Measurements from ENCODE around the gene UMPS.
"Not testable (repeated sequence)": the region's sequence is repeated elsewhere in the genome, so short reads cannot be mapped to it uniquely, and the experiment has no call there.

Gene UMPS

GRCh38 chr3:124730129-124730940 lies at the start of gene UMPS:
TSS of gene UMPS (plus strand) at chr3:124730452. CDS start at chr3:124730472, 20 bp downstream.
- DNase-seq, result peak; percentile 91 to 94

DNA sequence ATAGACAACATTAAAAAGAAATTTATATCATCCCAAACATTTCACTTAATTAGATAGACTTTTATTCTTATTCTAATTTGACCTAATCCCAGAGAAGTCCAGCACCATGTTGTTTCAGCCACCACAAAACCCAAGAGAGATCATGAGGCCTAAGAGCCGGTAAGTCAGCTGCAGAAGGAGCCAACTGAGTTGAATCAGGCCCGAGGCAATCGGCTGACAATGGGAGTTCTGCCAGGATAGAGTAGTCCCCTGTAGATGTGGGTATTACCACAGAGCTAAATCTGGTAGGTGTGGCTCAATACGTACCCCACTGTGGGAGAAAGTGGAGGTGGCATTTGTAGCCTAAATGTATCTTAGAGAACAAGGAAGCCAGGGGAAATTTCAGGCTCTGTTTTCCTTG lies 49.7 kb upstream of the UMPS start:
- no peak for DNase-seq

- DNase-seq, result no peak
Observed at GRCh38 chr3:124682263-124682662, 48.0 kb upstream of the UMPS start.

GRCh38 chr3:124684459-124684858 lies 45.8 kb upstream of the UMPS start:
- DNase-seq, result no peak

DNA sequence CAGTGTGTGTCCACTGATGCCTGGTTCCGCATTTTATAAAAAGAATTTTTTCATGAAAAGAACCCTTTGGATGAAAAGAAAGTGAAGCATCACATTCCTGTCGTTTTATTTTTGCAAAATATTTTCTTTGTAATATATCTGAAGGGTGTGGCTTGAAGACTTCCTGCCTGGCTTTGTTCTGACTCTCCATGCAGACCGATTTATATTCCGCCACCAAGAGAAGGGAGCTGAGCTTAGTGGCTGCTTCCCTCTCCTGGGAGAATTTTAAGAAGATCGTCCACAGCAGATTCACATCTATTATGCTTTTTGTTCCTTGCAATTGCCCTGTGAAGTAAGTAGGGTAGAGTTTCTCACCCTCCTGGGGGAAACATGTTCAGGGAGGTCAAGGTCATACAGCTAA lies 45.2 kb upstream of the UMPS start:
- no peak for DNase-seq

- no peak for DNase-seq
Observed at GRCh38 chr3:124685481-124685880, 44.8 kb upstream of the UMPS start.

DNA sequence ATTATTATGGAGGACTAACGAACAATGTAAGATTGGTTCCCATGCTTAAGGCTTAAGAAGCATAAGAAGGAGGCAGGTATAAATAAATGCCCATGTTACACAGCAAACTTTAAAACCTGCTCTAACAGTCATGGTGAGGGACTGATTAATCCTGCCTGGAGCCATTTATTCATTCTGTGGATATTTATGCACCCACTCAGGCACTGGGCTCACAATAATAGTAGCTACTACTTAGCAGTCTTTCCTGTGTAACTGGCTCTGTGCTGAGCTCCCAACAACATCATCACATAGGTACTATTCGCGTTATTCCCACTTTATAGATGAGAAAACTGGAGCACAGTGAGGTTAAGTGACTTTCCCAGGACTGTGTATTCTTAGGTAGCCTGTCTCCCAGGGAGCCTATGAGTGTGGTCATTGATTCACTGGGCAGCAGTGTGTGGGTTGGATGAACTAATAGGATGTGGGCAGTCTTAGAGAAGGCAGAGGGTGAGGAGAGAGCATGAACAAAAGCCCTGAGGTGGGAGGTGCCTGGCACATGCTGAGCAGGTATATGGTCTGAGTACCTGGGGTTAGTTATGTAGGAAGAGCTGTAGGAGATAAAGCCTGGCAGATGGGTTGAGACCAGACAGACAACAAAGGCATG lies 44.1 kb upstream of the UMPS start:
- no peak for DNase-seq

DNA sequence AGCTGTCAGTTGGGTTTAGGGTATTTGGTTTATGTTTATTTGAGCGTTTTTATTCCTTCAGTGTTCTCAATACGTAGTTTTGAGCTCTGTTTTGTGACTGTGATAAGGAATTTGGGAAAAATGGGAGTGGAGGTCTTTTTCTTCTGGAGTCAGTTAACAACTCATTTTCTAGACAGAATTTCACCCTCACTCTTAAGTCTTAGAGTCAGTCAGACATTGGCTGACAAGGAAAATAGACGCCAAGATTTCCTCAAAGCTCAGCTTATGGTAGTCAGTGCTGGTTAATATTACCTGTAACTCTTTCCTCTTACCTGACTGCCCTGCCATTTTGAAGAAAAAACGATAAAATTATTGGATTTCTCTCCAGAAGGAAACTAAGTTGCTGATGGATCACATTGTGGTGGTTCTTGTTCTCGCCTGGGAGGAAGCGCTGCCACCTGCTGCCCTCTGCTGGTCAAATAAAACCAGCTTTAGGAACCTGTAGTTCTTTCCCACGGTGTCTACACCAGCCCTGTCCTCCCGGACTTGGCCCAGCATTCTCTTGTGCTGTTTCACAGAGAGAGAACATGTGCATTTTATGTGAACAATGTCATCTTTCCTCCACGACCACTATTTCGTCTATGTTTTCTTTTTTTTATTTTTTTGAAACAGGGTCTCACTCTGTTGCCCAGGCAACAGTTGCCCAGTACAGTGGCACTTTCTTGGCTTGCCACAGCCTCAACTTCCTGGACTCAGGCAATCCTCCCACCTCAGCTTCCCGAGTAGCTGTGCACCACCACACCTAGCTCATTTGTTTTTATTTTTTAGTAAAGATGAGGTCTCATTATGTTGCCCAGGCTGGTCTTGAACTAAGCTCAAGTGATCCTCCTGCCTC lies 41.4 kb upstream of the UMPS start:
- DNase-seq, result peak; percentile 67 to 78

DNA sequence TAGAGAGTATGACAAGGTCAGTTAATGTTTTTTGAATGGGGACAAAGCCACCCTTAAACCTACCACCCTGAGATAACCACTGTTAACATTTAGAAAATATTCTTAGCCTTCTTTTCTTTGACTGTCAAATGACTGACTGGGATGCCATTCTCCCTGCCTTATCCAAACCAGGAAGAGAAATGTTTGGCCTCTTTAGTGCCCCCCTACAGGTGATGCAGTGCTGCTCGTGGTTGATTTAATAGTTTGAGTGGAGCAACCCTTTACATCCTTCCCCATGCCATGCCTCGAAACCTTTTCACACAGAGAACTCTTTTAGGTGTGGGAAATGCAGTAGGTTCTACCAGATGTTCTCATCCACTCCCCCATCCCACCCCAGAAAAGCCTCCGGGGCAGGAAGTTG lies 38.7 kb upstream of the UMPS start:
- no peak for DNase-seq

DNA sequence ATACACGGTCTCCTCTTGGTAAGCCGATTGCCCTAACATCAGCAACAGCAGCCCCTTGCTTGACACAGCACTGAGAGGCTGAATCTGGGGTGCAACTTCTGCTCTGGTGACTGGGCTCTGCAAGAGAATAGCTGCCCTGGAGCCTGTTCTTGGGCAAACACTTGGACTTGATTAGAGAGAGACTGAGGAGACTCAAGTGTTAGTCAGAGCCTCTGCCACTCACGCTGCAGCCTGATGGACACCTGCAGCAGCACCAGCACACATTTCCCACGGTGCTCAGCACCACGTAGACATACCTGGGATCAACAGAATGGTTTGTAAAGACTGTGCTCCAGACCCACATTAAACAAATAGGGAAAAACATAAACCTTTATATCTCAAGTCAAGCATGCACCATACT lies 35.8 kb upstream of the UMPS start:
- DNase-seq, result no peak

GRCh38 chr3:124695369-124695768 lies 34.9 kb upstream of the UMPS start:
- no peak for DNase-seq

DNA sequence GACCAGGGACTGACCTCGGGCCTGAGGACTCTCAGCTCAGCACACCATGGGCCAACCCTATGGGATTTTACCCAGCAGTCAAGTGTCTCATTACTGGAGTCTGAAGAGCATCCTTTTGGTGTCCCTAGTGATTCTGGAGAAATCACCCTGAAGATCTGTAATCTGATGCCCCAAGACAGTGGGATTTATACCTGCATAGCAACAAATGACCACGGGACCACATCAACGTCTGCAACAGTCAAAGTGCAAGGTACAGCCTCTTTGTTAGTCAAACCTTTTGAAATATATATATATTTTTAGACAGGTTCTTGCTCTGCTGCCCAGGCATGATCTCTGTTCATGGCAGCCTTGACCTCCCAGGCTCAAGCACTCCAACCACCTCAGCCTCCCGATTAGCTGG lies 34.2 kb upstream of the UMPS start:
- DNase-seq, result no peak

GRCh38 chr3:124697302-124697701 lies 33.0 kb upstream of the UMPS start:
- DNase-seq, result no peak

GRCh38 chr3:124698030-124698770 lies 32.1 kb upstream of the UMPS start:
- no peak for DNase-seq

- DNase-seq, result no peak
Observed at GRCh38 chr3:124699051-124699450, 31.2 kb upstream of the UMPS start.

- no peak for DNase-seq
Observed at GRCh38 chr3:124699686-124700396, 30.4 kb upstream of the UMPS start.

GRCh38 chr3:124700880-124701684 lies 29.2 kb upstream of the UMPS start:
- no peak for DNase-seq

DNA sequence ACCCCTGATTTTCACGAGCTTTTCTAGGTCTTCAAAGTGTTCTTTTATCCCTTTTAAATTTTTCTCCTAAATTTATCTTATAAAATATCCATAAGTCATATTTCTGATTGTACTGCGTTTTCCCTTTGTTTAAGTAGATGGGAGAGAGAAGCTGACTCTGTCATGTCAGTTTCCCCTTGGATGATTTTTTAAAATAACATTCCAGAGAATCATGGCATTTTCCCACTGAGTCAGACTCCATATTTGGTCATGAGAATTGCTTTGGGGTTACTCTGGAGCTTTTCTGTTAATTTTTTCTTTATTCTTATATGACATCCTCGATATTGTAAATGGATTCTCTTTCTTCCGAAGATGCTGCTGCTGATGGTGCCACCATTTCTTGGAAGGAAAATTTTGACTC lies 28.6 kb upstream of the UMPS start:
- DNase-seq, result no peak

- DNase-seq, result no peak
Observed at GRCh38 chr3:124702950-124703349, 27.3 kb upstream of the UMPS start.

GRCh38 chr3:124705552-124705951 lies 24.7 kb upstream of the UMPS start:
- DNase-seq, result no peak

- not testable (repeated sequence) for DNase-seq
Observed at GRCh38 chr3:124707223-124707622, 23.0 kb upstream of the UMPS start.
